Omental fat pad (tissue), 4 donors: Measurements from ENCODE around the gene RPL13A. TPM values are rescaled to one million over a fixed set of nuclear protein-coding genes. Genes with fewer than 3 reads are reported as not detected.
A peak's percentile ranks its signal among the peaks of the same experiment; 100 is the strongest.

ENCODE experiments used
- ATAC-seq: fragments of 150-250 bp; one replicate; pipeline ENCODE4 v1.9.1; 2016; ENCODE audit warnings: mild to moderate bottlenecking, moderate library complexity; ENCODE audit not compliant: low FRiP score
- DNase-seq: peaks from one replicate; pipeline ENCODE4 v3.0.0-alpha.2; 2019; ENCODE audit warnings: low spot score
- CTCF ChIP-seq, 3 donors: fragments of 450-650 bp; IDR thresholded peaks; one replicate each; pipeline ENCODE4 v1.5.1; 2016 to 2017; ENCODE audit warnings: antibody characterized with exemption in 3 of 3, mild to moderate bottlenecking in 3 of 3, moderate library complexity in 2 of 3
- small RNA-seq: library from RNA; depleted of rRNA; stranded (forward); fragments of <200 nt; gene quantifications from one replicate; pipeline ENCODE3, GENCODE V24; 2016
- total RNA-seq, 4 donors: library from RNA; depleted of rRNA; stranded (reverse); fragments of >200 nt; gene quantifications; one replicate each; pipeline ENCODE4 v1.1.0, GENCODE V29; 2016

RPL13A gene
- total RNA-seq, 4 donors from 2014 or later, result 2,551 to 3,862 (median 3,160) TPM

GRCh38 chr19:49539192-49539952, 52.0 kb downstream of the RPL13A start:
- no peak for ATAC-seq
- DNase-seq, result no peak
- TF ChIP-seq CTCF (IDR thresholded peaks at IDR 0.05), result no peak

Small RNA genes lying within 50 kb of the gene (small RNA-seq; reads per million reads assigned to genes)
- gene COX6CP7, result not detected
- gene MIR150, result 178 reads per million, percentile 97 among the genes with 10 or more reads in this experiment
- gene SNORD32A, result not detected
- not detected for gene SNORD33
- not detected for gene SNORD34
- gene SNORD35A, result not detected
- gene SNORD35B, result not detected

Other genes starting within 250 kb of the RPL13A start
- 1 to 10 TPM; 1.0 to 5.7 (median 1.4) TPM for gene SLC6A16, start 162.4 kb upstream of the RPL13A start, total RNA-seq
- 10 to 100 TPM; 10.3 to 43.8 (median 21.5) TPM for gene CD37, start 152.2 kb upstream of the RPL13A start, total RNA-seq
- 10 to 100 TPM; 19.9 to 35.0 (median 26.1) TPM for gene TEAD2, start 125.2 kb upstream of the RPL13A start, total RNA-seq
- not detected for gene DKKL1, start 123.7 kb upstream of the RPL13A start, total RNA-seq
- under 1 TPM in 1 of 4 donors, not detected in 3; 0.56 TPM for gene KASH5, start 99.4 kb upstream of the RPL13A start, total RNA-seq
- gene PTH2, start 64.2 kb upstream of the RPL13A start, total RNA-seq, result not detected
- gene GFY, start 62.2 kb upstream of the RPL13A start, total RNA-seq, result not detected
- gene SLC17A7, start 46.1 kb upstream of the RPL13A start, total RNA-seq, result 1 to 10 TPM in 3 of 4 donors, under 1 TPM in 1; 0.48 to 6.3 (median 1.0) TPM
- gene PIH1D1, start 35.8 kb upstream of the RPL13A start, total RNA-seq, result 10 to 100 TPM; 52.7 to 87.4 (median 75.7) TPM
- gene ALDH16A1, start 34.4 kb upstream of the RPL13A start, total RNA-seq, result 10 to 100 TPM; 20.3 to 48.1 (median 34.6) TPM
- 10 to 100 TPM in 1 of 4 donors, 1 to 10 TPM in 3; 2.3 to 11.2 (median 2.6) TPM for gene FLT3LG, start 13.4 kb upstream of the RPL13A start, total RNA-seq
- 1,000 to 10,000 TPM; 3,715 to 4,750 (median 4,286) TPM for gene RPS11, start 8.8 kb downstream of the RPL13A start, total RNA-seq
- gene FCGRT, start 25.1 kb downstream of the RPL13A start, total RNA-seq, result 100 to 1,000 TPM; 314 to 479 (median 337) TPM
- gene RCN3, start 40.4 kb downstream of the RPL13A start, total RNA-seq, result 10 to 100 TPM; 23.7 to 70.1 (median 26.9) TPM
- 10 to 100 TPM; 36.9 to 70.8 (median 46.4) TPM for gene NOSIP, start 92.9 kb downstream of the RPL13A start, total RNA-seq
- gene PRRG2, start 93.7 kb downstream of the RPL13A start, total RNA-seq, result 1 to 10 TPM in 2 of 4 donors, under 1 TPM in 1, not detected in 1; 0.79 to 5.2 (median 2.3) TPM
- 10 to 100 TPM in 1 of 4 donors, 1 to 10 TPM in 3; 3.3 to 11.3 (median 4.1) TPM for gene PRR12, start 103.6 kb downstream of the RPL13A start, total RNA-seq
- gene RRAS, start 152.5 kb downstream of the RPL13A start, total RNA-seq, result 10 to 100 TPM; 72.2 to 91.0 (median 76.8) TPM
- gene SCAF1, start 154.6 kb downstream of the RPL13A start, total RNA-seq, result 10 to 100 TPM in 2 of 4 donors, 1 to 10 TPM in 2; 8.8 to 13.6 (median 11.5) TPM
- 10 to 100 TPM; 32.4 to 62.7 (median 36.4) TPM for gene IRF3, start 178.2 kb downstream of the RPL13A start, total RNA-seq
- gene BCL2L12, start 178.3 kb downstream of the RPL13A start, total RNA-seq, result 1 to 10 TPM; 3.6 to 9.2 (median 5.9) TPM
- 100 to 1,000 TPM; 150 to 250 (median 170) TPM for gene PRMT1, start 189.7 kb downstream of the RPL13A start, total RNA-seq
- gene ADM5, start 202.0 kb downstream of the RPL13A start, total RNA-seq, result 1 to 10 TPM; 1.2 to 3.4 (median 2.3) TPM
- 1 to 10 TPM; 1.8 to 5.9 (median 4.8) TPM for gene CPT1C, start 203.5 kb downstream of the RPL13A start, total RNA-seq